HG03460 (cell line): ENCODE results near the gene PAPOLB.
"Not testable (repeated sequence)": the region's sequence is repeated elsewhere in the genome, so short reads cannot be mapped to it uniquely, and the experiment has no call there.

ENCODE experiments used
- ATAC-seq: cut with Tn5 transposase; IDR thresholded peaks from one replicate; pipeline ENCODE4 v1.9.1; 2021; ENCODE audit not compliant: unreplicated experiment

PAPOLB gene

GRCh38 chr7:4861673-4862072 is at the start of gene PAPOLB:
Gene PAPOLB, minus strand, starts transcription at chr7:4862030. Its CDS starts 220 bp downstream, at chr7:4861810.
- no peak for ATAC-seq

- ATAC-seq: no peak
These were observed 49.4 kb upstream of the PAPOLB start for GRCh38 chr7:4911111-4911828.

GRCh38 chr7:4906682-4907081 is 44.9 kb upstream of the PAPOLB start:
- ATAC-seq: no peak

- no peak for ATAC-seq
These were observed 43.3 kb upstream of the PAPOLB start for GRCh38 chr7:4905171-4905570.

- no peak for ATAC-seq
These were observed 42.5 kb upstream of the PAPOLB start for GRCh38 chr7:4904346-4904745.

GRCh38 chr7:4895766-4896165 is 33.9 kb upstream of the PAPOLB start:
- ATAC-seq: no peak

- no peak for ATAC-seq
These were observed 32.7 kb upstream of the PAPOLB start for GRCh38 chr7:4894482-4894881.

- no peak for ATAC-seq
These were observed 32.2 kb upstream of the PAPOLB start for GRCh38 chr7:4893929-4894475.

- ATAC-seq: not testable (repeated sequence)
These were observed 31.4 kb upstream of the PAPOLB start for GRCh38 chr7:4893188-4893587.

GRCh38 chr7:4891522-4891921 is 29.7 kb upstream of the PAPOLB start:
- ATAC-seq: not testable (repeated sequence)

GRCh38 chr7:4889682-4890081 is 27.9 kb upstream of the PAPOLB start:
- ATAC-seq: no peak

- no peak for ATAC-seq
These were observed 26.3 kb upstream of the PAPOLB start for GRCh38 chr7:4888161-4888560.

- no peak for ATAC-seq
These were observed 24.8 kb upstream of the PAPOLB start for GRCh38 chr7:4886671-4887070.

GRCh38 chr7:4885317-4885807 is 23.5 kb upstream of the PAPOLB start:
- ATAC-seq: no peak

GRCh38 chr7:4884164-4884563 is 22.3 kb upstream of the PAPOLB start:
- no peak for ATAC-seq

GRCh38 chr7:4883372-4884144 is 21.7 kb upstream of the PAPOLB start, which contains the start of gene RADIL:
Gene RADIL, minus strand, starts transcription at chr7:4883716. Its CDS starts 5,577 bp downstream, at chr7:4878139.
- ATAC-seq: peak; percentile 65

GRCh38 chr7:4883033-4883371 is 21.2 kb upstream of the PAPOLB start:
- no peak for ATAC-seq

GRCh38 chr7:4882169-4883032 is 20.6 kb upstream of the PAPOLB start:
- ATAC-seq: no peak

GRCh38 chr7:4880218-4880617 is 18.4 kb upstream of the PAPOLB start:
- no peak for ATAC-seq

- no peak for ATAC-seq
These were observed 17.7 kb upstream of the PAPOLB start for GRCh38 chr7:4879396-4880081.
